Skin epidermis (tissue), 12 donors: ENCODE data around the gene VEGFB.

Experiments
- H3K27ac ChIP-seq, 21 experiments: fragments of 200-600 bp; sonication (generic) in 11 of 21; one replicate each; pipeline ENCODE4 v1.5.0; 2020; ENCODE audit warnings: mild to moderate bottlenecking in 3 of 21, inconsistent platforms in 2 of 21, moderate library complexity in 2 of 21
- H3K4me3 ChIP-seq, 7 experiments: fragments of 200-600 bp; sonication (generic) in 2 of 7; one replicate each; pipeline ENCODE4 v1.5.0; 2020; ENCODE audit warnings: inconsistent platforms in 2 of 7, mild to moderate bottlenecking in 2 of 7, moderate library complexity in 1 of 7

VEGFB gene

DNA sequence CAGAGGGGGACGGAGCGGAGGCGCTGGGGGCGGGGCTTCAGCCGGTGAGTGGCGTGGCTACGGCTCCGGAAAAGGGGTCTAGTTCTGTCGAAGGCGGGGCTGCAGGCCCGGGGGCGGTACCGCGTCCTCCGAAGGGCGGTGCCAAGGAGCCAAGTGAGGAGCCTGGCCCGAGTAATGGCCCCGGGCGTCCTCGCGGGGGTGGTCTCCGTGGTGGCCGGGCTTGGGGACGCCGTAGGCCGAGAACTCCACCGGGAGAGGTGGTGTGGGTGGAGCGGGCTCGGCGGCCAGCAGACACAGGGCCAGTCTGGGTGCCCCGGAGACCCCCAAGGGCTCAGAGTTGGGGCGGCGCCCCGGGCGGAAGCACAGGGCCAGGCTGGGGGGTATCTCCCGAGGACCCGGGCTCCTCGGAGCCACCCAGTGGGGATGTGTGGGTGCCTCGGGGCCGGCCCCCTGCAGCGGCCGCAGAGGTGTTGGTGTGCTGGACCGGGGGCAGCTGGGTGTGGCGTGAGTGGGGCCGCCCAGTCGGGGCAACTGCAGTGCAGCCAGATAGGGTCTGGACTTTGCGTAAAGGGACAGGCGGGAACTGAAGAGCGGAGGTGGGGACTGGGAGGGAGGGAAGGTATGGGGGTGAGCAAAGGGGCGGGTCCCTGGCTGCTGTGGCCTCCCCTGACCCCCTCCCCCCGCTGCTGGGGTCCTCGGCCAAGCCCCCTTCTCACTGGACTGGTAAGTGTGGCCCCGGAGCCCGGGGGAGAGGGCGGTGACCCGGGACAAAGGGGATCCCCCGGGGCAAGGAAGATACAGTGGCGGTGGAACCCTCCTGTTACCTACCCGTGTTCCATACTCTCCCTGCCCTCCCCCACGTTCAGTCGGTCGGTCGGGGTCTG, 7.3 kb downstream of the VEGFB start:
- Histone ChIP-seq H3K27ac (peak overlapping the region; percentile 78 to 99 (median 98)), H3K4me3 (peak overlapping the region; percentile 65 to 100 (median 83))

DNA sequence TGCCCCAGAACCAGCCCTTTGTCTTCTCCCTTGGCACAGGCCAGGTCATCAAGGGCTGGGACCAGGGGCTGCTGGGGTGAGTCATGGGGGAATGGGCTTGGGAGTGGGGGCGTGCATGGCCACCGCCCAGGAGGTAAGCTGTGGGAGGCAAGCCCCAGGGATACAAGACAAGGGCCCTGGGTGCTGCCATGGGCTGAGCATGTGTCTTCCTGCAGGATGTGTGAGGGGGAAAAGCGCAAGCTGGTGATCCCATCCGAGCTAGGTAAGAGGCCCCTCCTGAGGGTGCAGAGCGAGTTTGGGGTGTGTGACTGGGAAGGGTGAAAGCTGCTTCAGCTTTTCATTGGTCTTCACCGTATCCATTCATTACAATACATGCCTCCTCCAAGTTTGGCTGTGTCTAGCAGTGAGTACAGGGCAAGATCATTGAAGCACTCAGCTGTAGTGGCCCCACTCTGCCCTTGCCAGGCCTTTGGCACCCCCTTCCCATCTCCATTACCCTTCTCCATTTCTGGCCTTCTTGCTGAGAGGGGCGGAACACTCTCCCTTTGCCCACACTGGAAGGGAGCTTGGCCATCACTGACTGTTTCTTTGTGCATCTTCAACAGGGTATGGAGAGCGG, 9.0 kb downstream of the VEGFB start:
- Histone ChIP-seq H3K4me3 (no peak overlapping the region), H3K27ac (peak overlapping the region in 17 of 21 experiments; percentile 12 to 99 (median 97))

DNA sequence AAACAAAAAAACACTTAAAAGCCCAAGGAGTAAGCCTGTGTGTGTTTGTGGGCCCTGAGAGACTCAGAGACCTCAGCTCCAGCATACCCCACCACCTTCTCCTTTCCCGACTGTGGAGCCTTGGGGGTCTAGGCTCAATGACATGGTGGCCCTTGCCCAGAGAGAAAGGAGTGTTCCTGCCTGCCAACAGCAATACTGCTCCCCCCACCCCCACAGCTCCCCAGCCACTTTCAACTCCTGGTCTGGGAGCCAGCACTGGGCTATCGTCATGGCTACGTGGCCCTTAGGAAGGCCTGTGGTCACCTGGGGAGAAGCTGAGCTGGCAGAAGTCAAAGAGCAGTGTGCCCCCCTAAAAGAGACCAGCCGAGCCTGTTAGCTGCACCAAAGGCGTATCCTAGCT, 9.7 kb downstream of the VEGFB start:
- peak overlapping the region in 11 of 21 experiments; percentile 12 to 97 (median 93) for H3K27ac ChIP-seq
- H3K4me3 ChIP-seq = no peak overlapping the region

DNA sequence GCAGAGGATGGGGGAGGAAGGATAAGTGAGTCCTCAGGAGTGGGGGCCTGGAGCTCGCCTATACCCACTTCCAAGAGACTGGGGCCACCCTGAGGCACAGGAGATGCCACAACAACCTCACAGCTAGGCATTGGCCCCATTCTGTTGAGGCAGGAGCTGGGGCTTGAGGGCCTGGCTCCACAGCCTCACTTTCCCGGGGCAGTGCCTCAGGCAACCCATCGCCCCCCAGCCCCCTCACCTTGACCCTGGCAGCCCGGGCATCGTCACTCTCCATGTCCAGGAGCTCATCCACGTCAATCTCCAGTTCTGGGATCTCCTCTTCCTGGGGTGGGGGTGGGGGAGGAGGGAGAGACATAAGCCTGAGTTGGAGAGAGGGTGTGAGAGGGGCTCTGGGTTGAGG, 10.6 kb downstream of the VEGFB start:
- Histone ChIP-seq H3K27ac (peak overlapping the region; percentile 84 to 98 (median 92)), H3K4me3 (peak overlapping the region; percentile 55 to 80 (median 69))

- Histone ChIP-seq H3K27ac (peak overlapping the region; percentile 84 to 98 (median 92)), H3K4me3 (peak overlapping the region; percentile 55 to 80 (median 69))
Observed at GRCh38 chr11:64245401-64245796, 11.0 kb downstream of the VEGFB start.

DNA sequence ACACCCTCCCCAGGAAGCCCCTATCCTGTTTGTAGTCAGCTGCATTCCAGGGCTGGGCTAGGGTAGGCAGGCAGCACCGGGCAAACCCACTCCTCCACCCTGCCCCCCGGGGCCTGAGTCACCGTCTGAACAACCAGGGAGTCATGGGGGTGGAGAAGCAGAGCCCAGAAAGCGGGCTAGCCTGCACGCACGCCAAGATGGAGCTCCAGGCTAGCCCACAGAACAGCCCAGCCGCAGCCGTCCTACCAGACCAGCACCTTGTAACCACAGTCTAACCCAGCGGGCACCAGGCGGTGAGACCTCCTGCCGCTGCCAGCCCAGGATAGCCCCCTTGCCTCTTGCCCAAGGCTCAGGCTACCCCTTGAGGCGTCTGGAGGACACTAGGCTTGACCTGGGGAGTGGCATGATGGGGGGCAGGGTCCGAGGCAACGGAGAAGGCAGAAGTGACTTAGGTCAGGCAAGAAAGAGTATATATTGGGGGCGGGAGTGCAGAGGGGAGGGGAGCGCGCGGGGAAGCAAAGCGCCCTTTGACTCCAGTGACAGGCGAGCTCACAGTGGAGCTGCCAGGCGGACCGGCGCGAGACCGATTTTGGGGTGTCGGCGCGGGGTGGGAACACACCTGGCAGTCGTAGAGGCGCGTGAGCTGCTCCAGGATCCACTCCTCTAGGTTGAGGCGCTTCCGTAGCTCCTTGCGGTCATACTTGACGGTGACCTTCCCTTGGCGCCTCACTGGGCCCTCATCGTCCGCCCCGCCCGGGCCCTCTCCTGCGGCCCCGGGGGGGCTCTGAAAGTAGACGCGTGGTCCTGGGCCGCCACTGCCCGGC, 11.6 kb downstream of the VEGFB start:
- Histone ChIP-seq H3K27ac (peak overlapping the region; percentile 84 to 98 (median 92)), H3K4me3 (peak overlapping the region; percentile 55 to 80 (median 69))

- peak overlapping the region; percentile 84 to 98 (median 92) for H3K27ac ChIP-seq
Observed at GRCh38 chr11:64246621-64246870, 12.2 kb downstream of the VEGFB start.

GRCh38 chr11:64246871-64247728, 12.7 kb downstream of the VEGFB start, which contains the start of gene PPP1R14B:
TSS of gene PPP1R14B (minus strand) at chr11:64246943. CDS start at chr11:64246673, 270 bp downstream.
- H3K27ac ChIP-seq = peak within 1 kb of the TSS; percentile 84 to 98 (median 92)
- peak within 1 kb of the TSS; percentile 55 to 80 (median 69) for H3K4me3 ChIP-seq

More at GRCh38 chr11:64246621-64246870, 12.2 kb downstream of the VEGFB start:
- peak overlapping the region; percentile 55 to 80 (median 69) for H3K4me3 ChIP-seq

- Histone ChIP-seq H3K27ac (peak overlapping the region in 19 of 21 experiments; percentile 66 to 97 (median 87)), H3K4me3 (peak overlapping the region; percentile 43 to 80 (median 69))
Observed at GRCh38 chr11:64247729-64248531, 13.5 kb downstream of the VEGFB start.

GRCh38 chr11:64248578-64248977, 14.2 kb downstream of the VEGFB start:
- H3K4me3 ChIP-seq = no peak overlapping the region
- H3K27ac ChIP-seq = no peak overlapping the region

- H3K27ac ChIP-seq = no peak overlapping the region
- H3K4me3 ChIP-seq = no peak overlapping the region
Observed at GRCh38 chr11:64249038-64249437, 14.7 kb downstream of the VEGFB start.

GRCh38 chr11:64249563-64250414, 15.4 kb downstream of the VEGFB start:
- no peak overlapping the region for H3K27ac ChIP-seq
- no peak overlapping the region for H3K4me3 ChIP-seq

GRCh38 chr11:64250415-64251015, 16.1 kb downstream of the VEGFB start:
- Histone ChIP-seq H3K27ac (peak overlapping the region in 10 of 21 experiments; percentile 8 to 85 (median 68)), H3K4me3 (peak overlapping the region in 6 of 7 experiments; percentile 55 to 91 (median 78))

DNA sequence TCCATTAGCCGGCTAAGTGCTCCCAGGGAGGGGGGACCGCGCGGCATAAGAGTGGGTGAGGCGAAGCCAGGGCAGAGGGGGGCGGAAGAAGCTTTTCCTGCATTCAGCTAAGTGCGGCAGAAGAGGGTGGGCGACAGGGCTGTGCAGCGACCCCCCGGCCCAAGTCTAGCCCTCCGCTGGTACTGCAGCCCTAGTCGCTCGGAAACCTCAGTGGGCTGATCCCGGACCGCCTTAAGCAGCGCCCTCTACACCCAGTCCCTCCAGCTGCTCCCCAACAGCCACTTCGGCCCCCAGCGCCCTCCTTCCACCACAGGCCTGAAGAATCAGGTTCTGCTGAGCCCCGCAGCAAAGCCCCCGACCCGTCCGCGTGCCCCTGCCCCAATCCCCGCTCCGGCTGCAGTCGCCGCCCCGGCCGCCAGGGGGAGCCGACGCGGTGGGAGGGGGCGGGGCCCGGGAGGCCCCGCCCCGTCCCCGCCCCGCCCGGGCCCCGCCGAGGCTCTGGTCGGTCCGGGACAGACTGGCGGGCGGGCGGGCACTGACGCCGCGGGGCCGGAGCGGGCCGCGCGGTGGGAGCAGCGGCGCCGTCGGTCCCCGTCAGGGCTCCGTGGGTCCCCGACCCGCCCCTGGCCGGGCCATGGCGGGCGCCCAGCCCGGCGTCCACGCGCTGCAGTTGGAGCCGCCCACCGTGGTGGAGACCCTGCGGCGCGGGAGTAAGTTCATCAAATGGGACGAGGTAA, 16.8 kb downstream of the VEGFB start, which contains the start of gene PLCB3:
TSS of gene PLCB3 (plus strand) at position 515 of the 737 bp plus-strand sequence. CDS start at position 635, 120 bp downstream.
- H3K27ac ChIP-seq = peak within 1 kb of the TSS; percentile 11 to 90 (median 80)
- peak within 1 kb of the TSS; percentile 55 to 91 (median 70) for H3K4me3 ChIP-seq

DNA sequence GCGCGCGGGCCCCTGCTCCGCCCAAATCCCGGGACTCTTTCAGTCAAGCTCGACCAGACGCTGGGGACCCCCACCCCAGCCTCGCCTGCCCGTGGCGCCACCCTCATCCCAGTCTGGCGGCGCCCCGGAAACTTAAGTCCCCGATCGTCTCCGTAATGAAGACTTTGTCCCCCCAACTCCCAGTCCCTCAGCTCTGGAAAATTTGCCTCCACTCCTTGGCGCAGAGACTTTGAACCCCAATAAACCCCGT, 17.3 kb downstream of the VEGFB start:
- Histone ChIP-seq H3K4me3 (peak overlapping the region; percentile 55 to 91 (median 70)), H3K27ac (peak overlapping the region; percentile 11 to 90 (median 80))
